Activated naive CD4-positive, alpha-beta T cell treated with anti-CD3 and anti-CD28 coated beads, Interleukin-2, amount 50 U/mL, for 24 hours (primary cell): Measurements from ENCODE around the gene NFIB.

Experiments
- H3K27ac Mint-ChIP-seq: one replicate; pipeline ENCODE4 v1.8.0; 2021; ENCODE audit warnings: mild to moderate bottlenecking, mixed read lengths
- H3K27me3 Mint-ChIP-seq: one replicate; pipeline ENCODE4 v1.8.0; 2021; ENCODE audit warnings: mixed read lengths
- H3K36me3 Mint-ChIP-seq: one replicate; pipeline ENCODE4 v1.8.0; 2021; ENCODE audit warnings: mixed read lengths
- H3K4me1 Mint-ChIP-seq: one replicate; pipeline ENCODE4 v1.8.0; 2021; ENCODE audit warnings: mixed read lengths
- H3K4me3 Mint-ChIP-seq: one replicate; pipeline ENCODE4 v1.8.0; 2021; ENCODE audit warnings: mild to moderate bottlenecking, mixed read lengths
- H3K9me3 Mint-ChIP-seq: one replicate; pipeline ENCODE4 v1.8.0; 2021; ENCODE audit warnings: mixed read lengths

The NFIB gene

GRCh38 chr9:14107977-14108376 is 206.0 kb downstream of the NFIB start:
- no peak overlapping the region for H3K27ac Mint-ChIP-seq
- no peak overlapping the region for H3K4me3 Mint-ChIP-seq
- no peaks in the 10 kb centered on the region for H3K27me3 Mint-ChIP-seq
- H3K4me1 Mint-ChIP-seq: no peaks in the 10 kb centered on the region
- no peaks in the 10 kb centered on the region for H3K9me3 Mint-ChIP-seq
- no peaks in the 10 kb centered on the region for H3K36me3 Mint-ChIP-seq

- Mint-ChIP-seq H3K4me3 (no peak overlapping the region), H3K4me1 (no peaks in the 10 kb centered on the region), H3K27ac (no peak overlapping the region), H3K9me3 (no peaks in the 10 kb centered on the region), H3K36me3 (no peaks in the 10 kb centered on the region), H3K27me3 (no peaks in the 10 kb centered on the region)
These were observed 206.4 kb downstream of the NFIB start for GRCh38 chr9:14107495-14107894.

GRCh38 chr9:14106699-14107098 is 207.2 kb downstream of the NFIB start:
- H3K4me3 Mint-ChIP-seq: no peak overlapping the region
- no peaks in the 10 kb centered on the region for H3K27me3 Mint-ChIP-seq
- H3K36me3 Mint-ChIP-seq: no peaks in the 10 kb centered on the region
- no peaks in the 10 kb centered on the region for H3K4me1 Mint-ChIP-seq
- H3K27ac Mint-ChIP-seq: no peak overlapping the region
- no peaks in the 10 kb centered on the region for H3K9me3 Mint-ChIP-seq

GRCh38 chr9:14104496-14104895 is 209.4 kb downstream of the NFIB start:
- Mint-ChIP-seq H3K4me3 (no peak overlapping the region), H3K27me3 (no peaks in the 10 kb centered on the region), H3K4me1 (no peaks in the 10 kb centered on the region), H3K27ac (no peak overlapping the region), H3K36me3 (no peaks in the 10 kb centered on the region), H3K9me3 (no peaks in the 10 kb centered on the region)

GRCh38 chr9:14103115-14103514 is 210.8 kb downstream of the NFIB start:
- H3K4me1 Mint-ChIP-seq: no peaks in the 10 kb centered on the region
- H3K9me3 Mint-ChIP-seq: no peaks in the 10 kb centered on the region
- H3K27ac Mint-ChIP-seq: no peak overlapping the region
- no peaks in the 10 kb centered on the region for H3K36me3 Mint-ChIP-seq
- H3K4me3 Mint-ChIP-seq: no peak overlapping the region
- H3K27me3 Mint-ChIP-seq: no peaks in the 10 kb centered on the region

GRCh38 chr9:14099737-14100136 is 214.2 kb downstream of the NFIB start:
- H3K4me1 Mint-ChIP-seq: no peaks in the 10 kb centered on the region
- no peak overlapping the region for H3K27ac Mint-ChIP-seq
- H3K4me3 Mint-ChIP-seq: no peak overlapping the region
- no peaks in the 10 kb centered on the region for H3K36me3 Mint-ChIP-seq
- no peaks in the 10 kb centered on the region for H3K27me3 Mint-ChIP-seq
- H3K9me3 Mint-ChIP-seq: no peaks in the 10 kb centered on the region

GRCh38 chr9:14098486-14099180 is 215.3 kb downstream of the NFIB start:
- Mint-ChIP-seq H3K27ac (no peak overlapping the region), H3K4me3 (no peak overlapping the region), H3K4me1 (no peaks in the 10 kb centered on the region)

GRCh38 chr9:14097666-14098415 is 216.1 kb downstream of the NFIB start:
- H3K4me3 Mint-ChIP-seq: no peak overlapping the region
- H3K9me3 Mint-ChIP-seq: no peaks in the 10 kb centered on the region
- H3K4me1 Mint-ChIP-seq: no peaks in the 10 kb centered on the region
- H3K27ac Mint-ChIP-seq: no peak overlapping the region
- no peaks in the 10 kb centered on the region for H3K36me3 Mint-ChIP-seq
- H3K27me3 Mint-ChIP-seq: no peaks in the 10 kb centered on the region

More at GRCh38 chr9:14098486-14099180, 215.3 kb downstream of the NFIB start:
- H3K9me3 Mint-ChIP-seq: no peaks in the 10 kb centered on the region
- no peaks in the 10 kb centered on the region for H3K36me3 Mint-ChIP-seq
- no peaks in the 10 kb centered on the region for H3K27me3 Mint-ChIP-seq

GRCh38 chr9:14097215-14097614 is 216.7 kb downstream of the NFIB start:
- H3K4me3 Mint-ChIP-seq: no peak overlapping the region
- H3K27ac Mint-ChIP-seq: no peak overlapping the region
- H3K4me1 Mint-ChIP-seq: no peaks in the 10 kb centered on the region
- no peaks in the 10 kb centered on the region for H3K36me3 Mint-ChIP-seq
- no peaks in the 10 kb centered on the region for H3K27me3 Mint-ChIP-seq
- no peaks in the 10 kb centered on the region for H3K9me3 Mint-ChIP-seq

- no peak overlapping the region for H3K27ac Mint-ChIP-seq
- H3K36me3 Mint-ChIP-seq: no peaks in the 10 kb centered on the region
- H3K4me3 Mint-ChIP-seq: no peak overlapping the region
- no peaks in the 10 kb centered on the region for H3K9me3 Mint-ChIP-seq
- no peaks in the 10 kb centered on the region for H3K4me1 Mint-ChIP-seq
- no peaks in the 10 kb centered on the region for H3K27me3 Mint-ChIP-seq
These were observed 217.6 kb downstream of the NFIB start for GRCh38 chr9:14096258-14096922.

- Mint-ChIP-seq H3K27me3 (no peaks in the 10 kb centered on the region), H3K9me3 (no peaks in the 10 kb centered on the region), H3K36me3 (no peaks in the 10 kb centered on the region), H3K4me1 (no peaks in the 10 kb centered on the region), H3K27ac (no peak overlapping the region), H3K4me3 (no peak overlapping the region)
These were observed 218.7 kb downstream of the NFIB start for GRCh38 chr9:14095277-14095676.

GRCh38 chr9:14094491-14094890 is 219.4 kb downstream of the NFIB start:
- Mint-ChIP-seq H3K4me3 (no peak overlapping the region), H3K27me3 (no peaks in the 10 kb centered on the region), H3K9me3 (no peaks in the 10 kb centered on the region), H3K27ac (no peak overlapping the region), H3K4me1 (no peaks in the 10 kb centered on the region), H3K36me3 (no peaks in the 10 kb centered on the region)

GRCh38 chr9:14092344-14092743 is 221.6 kb downstream of the NFIB start:
- H3K9me3 Mint-ChIP-seq: no peaks in the 10 kb centered on the region
- no peak overlapping the region for H3K27ac Mint-ChIP-seq
- no peaks in the 10 kb centered on the region for H3K36me3 Mint-ChIP-seq
- no peaks in the 10 kb centered on the region for H3K27me3 Mint-ChIP-seq
- no peak overlapping the region for H3K4me3 Mint-ChIP-seq
- no peaks in the 10 kb centered on the region for H3K4me1 Mint-ChIP-seq

GRCh38 chr9:14089051-14089803 is 224.7 kb downstream of the NFIB start:
- H3K27ac Mint-ChIP-seq: no peak overlapping the region
- no peak overlapping the region for H3K4me3 Mint-ChIP-seq
- no peaks in the 10 kb centered on the region for H3K36me3 Mint-ChIP-seq

GRCh38 chr9:14087576-14087975 is 226.4 kb downstream of the NFIB start:
- H3K36me3 Mint-ChIP-seq: no peaks in the 10 kb centered on the region
- no peaks in the 10 kb centered on the region for H3K4me1 Mint-ChIP-seq
- no peak overlapping the region for H3K27ac Mint-ChIP-seq
- no peak overlapping the region for H3K4me3 Mint-ChIP-seq
- H3K9me3 Mint-ChIP-seq: no peaks in the 10 kb centered on the region
- no peaks in the 10 kb centered on the region for H3K27me3 Mint-ChIP-seq

More at GRCh38 chr9:14089051-14089803, 224.7 kb downstream of the NFIB start:
- H3K9me3 Mint-ChIP-seq: no peaks in the 10 kb centered on the region
- no peaks in the 10 kb centered on the region for H3K4me1 Mint-ChIP-seq
- no peaks in the 10 kb centered on the region for H3K27me3 Mint-ChIP-seq
